ENCODE measurements around the gene PNMA5. TPM values are rescaled to one million over a fixed set of nuclear protein-coding genes. Genes with fewer than 3 reads are reported as not detected.
"Not testable (repeated sequence)": the region's sequence is repeated elsewhere in the genome, so short reads cannot be mapped to it uniquely, and the experiment has no call there.

The PNMA5 gene
- not detected for total RNA-seq
- long read RNA-seq = 0 reads

GRCh38 chrX:152993933-152994332 lies at the start of gene PNMA5:
PNMA5 (minus strand) TSS chrX:152994116; CDS start chrX:152991598, 2,518 bp downstream.
- no peak within 1 kb of the TSS for H3K4me3 ChIP-seq
- DNase-seq (no peak), ATAC-seq (no peak)
- H3K27ac ChIP-seq = no peak within 1 kb of the TSS
- intact Hi-C loops (cut with DNase I) = no loop called here
- no peaks in the 10 kb centered on the region for H3K9me3 ChIP-seq
- H3K27me3 ChIP-seq = no peaks in the 10 kb centered on the region
- TF ChIP-seq CTCF (IDR thresholded peaks at IDR 0.05) = no peak
- H3K4me1 ChIP-seq = no peaks in the 10 kb centered on the region
- no peaks in the 10 kb centered on the region for H3K36me3 ChIP-seq

GRCh38 chrX:153032397-153033118 lies 38.6 kb upstream of the PNMA5 start:
- peak; percentile 81 for TF ChIP-seq CTCF (IDR thresholded peaks at IDR 0.05)
- H3K4me3 ChIP-seq = peak overlapping the region; percentile 36
- no peaks in the 10 kb centered on the region for H3K9me3 ChIP-seq
- intact Hi-C loops (cut with DNase I) = no loop called here
- H3K27ac ChIP-seq = no peak overlapping the region
- H3K36me3 ChIP-seq = no peaks in the 10 kb centered on the region
- H3K27me3 ChIP-seq = no peaks in the 10 kb centered on the region
- ATAC-seq (peak; percentile 97), DNase-seq (peak; percentile 88)
- no peaks in the 10 kb centered on the region for H3K4me1 ChIP-seq

GRCh38 chrX:153030801-153031200 lies 36.9 kb upstream of the PNMA5 start:
- Histone ChIP-seq H3K27ac (no peak overlapping the region), H3K4me3 (no peak overlapping the region), H3K9me3 (no peaks in the 10 kb centered on the region), H3K27me3 (no peaks in the 10 kb centered on the region), H3K4me1 (no peaks in the 10 kb centered on the region), H3K36me3 (no peaks in the 10 kb centered on the region)
- no peak for TF ChIP-seq CTCF (IDR thresholded peaks at IDR 0.05)
- no peak for DNase-seq
- intact Hi-C loops (cut with DNase I) = no loop called here
- ATAC-seq = no peak

- Histone ChIP-seq H3K36me3 (no peaks in the 10 kb centered on the region), H3K27me3 (no peaks in the 10 kb centered on the region), H3K4me3 (no peak overlapping the region), H3K4me1 (no peaks in the 10 kb centered on the region), H3K27ac (no peak overlapping the region), H3K9me3 (no peaks in the 10 kb centered on the region)
- DNase-seq = no peak
- ATAC-seq = no peak
- TF ChIP-seq CTCF (IDR thresholded peaks at IDR 0.05) = no peak
- intact Hi-C loops (cut with DNase I) = no loop called here
Observed at GRCh38 chrX:153029875-153030274, 36.0 kb upstream of the PNMA5 start.

- ATAC-seq (no peak), DNase-seq (no peak)
- Histone ChIP-seq H3K4me1 (no peaks in the 10 kb centered on the region), H3K9me3 (no peaks in the 10 kb centered on the region), H3K27me3 (no peaks in the 10 kb centered on the region), H3K36me3 (no peaks in the 10 kb centered on the region), H3K27ac (no peak overlapping the region), H3K4me3 (no peak overlapping the region)
- TF ChIP-seq CTCF (IDR thresholded peaks at IDR 0.05) = no peak
- intact Hi-C loops (cut with DNase I) = no loop called here
Observed at GRCh38 chrX:153029162-153029561, 35.2 kb upstream of the PNMA5 start.

- intact Hi-C loops (cut with DNase I); H3K27ac ChIP-seq; H3K27me3 ChIP-seq; H3K4me1 ChIP-seq; DNase-seq; H3K36me3 ChIP-seq; ATAC-seq; H3K4me3 ChIP-seq; H3K9me3 ChIP-seq: not testable (repeated sequence)
Observed at GRCh38 chrX:153028487-153028886, 34.6 kb upstream of the PNMA5 start.

- H3K27me3 ChIP-seq; ATAC-seq; H3K4me1 ChIP-seq; H3K9me3 ChIP-seq; intact Hi-C loops (cut with DNase I); H3K4me3 ChIP-seq; H3K36me3 ChIP-seq; DNase-seq; H3K27ac ChIP-seq: not testable (repeated sequence)
Observed at GRCh38 chrX:153026501-153026900, 32.6 kb upstream of the PNMA5 start.
